ENCODE results near the gene PRDM16.

PRDM16 gene

GRCh38 chr1:3135073-3135702 lies 66.2 kb downstream of the PRDM16 start:
- no peaks in the 10 kb centered on the region for H3K9me3 ChIP-seq (ENCODE audit: control insufficient read depth, insufficient read depth, low read depth, low read length)
- POLR2A ChIA-PET, result no interaction called here
- H3K36me3 ChIP-seq (ENCODE audit: control insufficient read depth in 2 of 2, insufficient read depth in 1 of 2, low read length in 2 of 2), result no peaks in the 10 kb centered on the region
- no peak for TF ChIP-seq ZNF544 (tag by site-specific recombination; IDR thresholded peaks at IDR 0.05)
- TF ChIP-seq ZFHX2 (tag by site-specific recombination; conservative IDR thresholded peaks at IDR 0.05), result no peak
- TF ChIP-seq ZBTB1 (tag by site-specific recombination; IDR thresholded peaks at IDR 0.05), result no peak
- TF ChIP-seq OSR2 (tag by site-specific recombination; IDR thresholded peaks at IDR 0.05), result no peak
- TF ChIP-seq ZXDB (tag by site-specific recombination; IDR thresholded peaks at IDR 0.05), result no peak
- no peak for TF ChIP-seq PATZ1 (tag by site-specific recombination; IDR thresholded peaks at IDR 0.05)
- TF ChIP-seq ZNF433 (tag by site-specific recombination; IDR thresholded peaks at IDR 0.05; ENCODE audit: low read depth), result no peak
- no peak for TF ChIP-seq BCL11B (tag by site-specific recombination; IDR thresholded peaks at IDR 0.05; ENCODE audit: low read depth)
- TF ChIP-seq KLF16 (tag by site-specific recombination; IDR thresholded peaks at IDR 0.05), result no peak
- TF ChIP-seq ZNF18 (tag by site-specific recombination; IDR thresholded peaks at IDR 0.05), result no peak
- no peak for TF ChIP-seq ZBTB49 (tag by site-specific recombination; IDR thresholded peaks at IDR 0.05; ENCODE audit: low read depth)
- no peak for TF ChIP-seq ZNF629 (tag by site-specific recombination; IDR thresholded peaks at IDR 0.05)
- no peak for TF ChIP-seq PRDM6 (tag by site-specific recombination; IDR thresholded peaks at IDR 0.05)
- TF ChIP-seq ZNF133 (tag by site-specific recombination; IDR thresholded peaks at IDR 0.05), result no peak
- CTCF ChIA-PET, result interaction anchor here (0.7 kb wide), 1 partner anchor 21 kb away, joined by 3 read pairs; no protein-coding TSS in a partner anchor
- H3K27ac ChIP-seq (ENCODE audit: extremely low read depth, low read depth, low read length), result no peak overlapping the region
- H3K4me1 ChIP-seq (ENCODE audit: control insufficient read depth, insufficient read depth, low read length), result peaks cover 3% of the 10 kb centered on the region; the same call in 1 of the 2 replicates
- no peak overlapping the region for H3K4me3 ChIP-seq (ENCODE audit: low read depth, low read length)

- ChIA-PET POLR2A (no interaction called here), CTCF (interaction anchor here (0.7 kb wide), 1 partner anchor 21 kb away, joined by 3 read pairs; no protein-coding TSS in a partner anchor)
- Histone ChIP-seq H3K27ac (ENCODE audit: extremely low read depth, low read depth, low read length) (no peak overlapping the region), H3K36me3 (ENCODE audit: control insufficient read depth in 2 of 2, insufficient read depth in 1 of 2, low read length in 2 of 2) (no peaks in the 10 kb centered on the region), H3K4me3 (ENCODE audit: low read depth, low read length) (no peak overlapping the region), H3K4me1 (ENCODE audit: control insufficient read depth, insufficient read depth, low read length) (peaks cover 4% of the 10 kb centered on the region; the same call in 1 of the 2 replicates), H3K9me3 (ENCODE audit: control insufficient read depth, insufficient read depth, low read depth, low read length) (no peaks in the 10 kb centered on the region)
- TF ChIP-seq ZNF423 (tag by site-specific recombination; IDR thresholded peaks at IDR 0.05), result no peak
- no peak for TF ChIP-seq PBX3 (CRISPR knock-in tag; IDR thresholded peaks at IDR 0.05)
- no peak for TF ChIP-seq ZNF704 (tag by site-specific recombination; IDR thresholded peaks at IDR 0.05)
- no peak for TF ChIP-seq ZNF747 (tag by site-specific recombination; IDR thresholded peaks at IDR 0.05)
- TF ChIP-seq ZNF629 (tag by site-specific recombination; IDR thresholded peaks at IDR 0.05), result no peak
- no peak for TF ChIP-seq ZNF302 (tag by site-specific recombination; IDR thresholded peaks at IDR 0.05; ENCODE audit: low read depth)
Measured at GRCh38 chr1:3135744-3136455, 66.9 kb downstream of the PRDM16 start.
